K562 (cell line): ENCODE results near the gene FRMD4B. TPM values are rescaled to one million over a fixed set of nuclear protein-coding genes. Genes with fewer than 3 reads are reported as not detected.

ENCODE experiments used
- ATAC-seq: fragments of 200-7000 bp; cut with Tn5 transposase; 3 replicates; pipeline ENCODE4 v1.9.1; 2020; ENCODE audit warnings: moderate library complexity
- BruUV-seq: library from RNA; stranded (reverse); fragments of 400-500 nt; replicated peaks from 2 replicates; lab custom pipeline; 2021; lab: Mats Ljungman, UMichigan
- CTCF ChIA-PET: fragments of 300-600 bp; formaldehyde crosslinking; extraction: SDS; loops from one replicate; lab custom pipeline; 2021; ENCODE audit warnings: low intra/inter-chr PET ratio; lab: Yijun Ruan, JAX
- POLR2A ChIA-PET: fragments of 300-600, 350-650 bp; sonication (Branson Sonifier 250); formaldehyde crosslinking; extraction: SDS; loops from one replicate; lab custom pipeline; 2021; ENCODE audit warnings: antibody characterized with exemption, inconsistent platforms; lab: Yijun Ruan, JAX
- DNase-seq, 4 experiments: peaks; one replicate each; pipeline versions ENCODE4 v3.0.0 to v3.0.0-alpha.2; 2011 to 2018; ENCODE audit warnings: low spot score in 3 of 4, mixed read lengths in 3 of 4; ENCODE audit errors: extremely low read depth in 1 of 4
- FAIRE-seq: peaks from 2 replicates; lab custom pipeline; 2011; peaks lifted over from hg19 to GRCh38; lab: Jason Lieb, UNC
- H2AFZ ChIP-seq: 2 replicates; pipeline ENCODE4 v1.6.0; 2011; ENCODE audit warnings: low read depth, low read length, control low read depth, inconsistent platforms
- H3K27ac ChIP-seq: fragments of 200-600 bp; 3 replicates; pipeline ENCODE4 v1.8.0; 2011; ENCODE audit warnings: low read depth, mild to moderate bottlenecking, control low read depth, inconsistent platforms, low read length, moderate library complexity, mixed read lengths; ENCODE audit errors: extremely low read depth
- H3K27me3 ChIP-seq, 2 experiments: fragments of 300-600 bp in 1 of 2; 2 replicates in 1 of 2; 3 replicates in 1 of 2; pipeline versions ENCODE4 v1.6.0 to v1.8.0; 2011; ENCODE audit warnings: inconsistent platforms in 2 of 2, low read length in 2 of 2, mild to moderate bottlenecking in 1 of 2, mixed read lengths in 1 of 2, moderate library complexity in 1 of 2; ENCODE audit not compliant: control insufficient read depth in 2 of 2, insufficient read depth in 2 of 2
- H3K36me3 ChIP-seq: fragments of 300-600 bp; 3 replicates; pipeline ENCODE4 v1.8.0; 2011; ENCODE audit warnings: mild to moderate bottlenecking, low read length, inconsistent platforms; ENCODE audit not compliant: control insufficient read depth, insufficient read depth
- H3K4me1 ChIP-seq, 2 experiments: fragments of 200-600 bp in 1 of 2; replicated peaks in 1 of 2; 2 replicates in 1 of 2; 3 replicates in 1 of 2; pipeline versions ENCODE4 v1.5.1 to v1.8.0; 2011; ENCODE audit warnings: inconsistent platforms in 2 of 2, low read length in 2 of 2, mild to moderate bottlenecking in 1 of 2, mixed read lengths in 1 of 2, moderate library complexity in 1 of 2; ENCODE audit not compliant: control insufficient read depth in 2 of 2, insufficient read depth in 2 of 2
- H3K4me2 ChIP-seq: 2 replicates; pipeline ENCODE4 v1.6.1; 2011; ENCODE audit warnings: low read length, control low read depth, inconsistent platforms, mixed read lengths; ENCODE audit not compliant: insufficient read depth
- H3K4me3 ChIP-seq: fragments of 200-600 bp; sonication (generic), shearing (Covaris generic); 2 replicates; pipeline ENCODE4 v1.5.1; 2016; ENCODE audit warnings: control low read depth, inconsistent platforms
- H3K79me2 ChIP-seq: fragments of 200-600 bp; 3 replicates; pipeline ENCODE4 v1.8.0; 2011; ENCODE audit warnings: low read length, inconsistent platforms; ENCODE audit not compliant: control insufficient read depth, insufficient read depth
- H3K9ac ChIP-seq, 2 experiments: 2 replicates each; pipeline versions ENCODE4 v1.6.0 to v1.6.1; 2011; ENCODE audit warnings: low read depth in 2 of 2, low read length in 2 of 2, control low read depth in 1 of 2, inconsistent platforms in 1 of 2, mild to moderate bottlenecking in 1 of 2, mixed read lengths in 1 of 2; ENCODE audit not compliant: insufficient read depth in 1 of 2
- H3K9me1 ChIP-seq: one replicate; pipeline ENCODE4 v1.6.0; 2011; ENCODE audit warnings: inconsistent platforms, mild to moderate bottlenecking, low read length, moderate library complexity; ENCODE audit not compliant: control insufficient read depth, insufficient read depth
- H3K9me3 ChIP-seq: replicated peaks from 2 replicates; pipeline ENCODE4 v1.5.1; 2011; ENCODE audit warnings: low read depth, low read length, inconsistent platforms; ENCODE audit not compliant: control insufficient read depth, insufficient read depth
- H4K20me1 ChIP-seq: replicated peaks from 2 replicates; pipeline ENCODE4 v1.6.1; 2011; ENCODE audit warnings: low read length, inconsistent platforms, mixed read lengths; ENCODE audit not compliant: control insufficient read depth, insufficient read depth
- ATF4 ChIP-seq: fragments of 450-650 bp; formaldehyde crosslinking; IDR thresholded peaks from 2 replicates; pipeline ENCODE4 v1.4.0; 2022; ENCODE audit warnings: mild to moderate bottlenecking, moderate library complexity
- ESRRA ChIP-seq: fragments of 450-650 bp; IDR thresholded peaks from 2 replicates; pipeline ENCODE4 v1.6.1; 2014; ENCODE audit warnings: low read depth, mild to moderate bottlenecking, moderate library complexity, borderline replicate concordance
- NFIC ChIP-seq: fragments of 450-650 bp; IDR thresholded peaks from 2 replicates; pipeline ENCODE4 v1.6.1; 2017; ENCODE audit warnings: mild to moderate bottlenecking, inconsistent platforms
- PTRF ChIP-seq: fragments of 450-650 bp; IDR thresholded peaks from 2 replicates; pipeline ENCODE4 v1.6.1; 2016; ENCODE audit warnings: mild to moderate bottlenecking, missing genetic modification characterization, missing compliant biosample characterization
- SAP30 ChIP-seq: fragments of 200-600 bp; sonication (generic); IDR thresholded peaks from 2 replicates; pipeline ENCODE4 v1.6.1; 2012; ENCODE audit warnings: borderline replicate concordance, low read depth, mild to moderate bottlenecking, moderate library complexity, low read length, control low read depth, inconsistent platforms; ENCODE audit not compliant: insufficient read depth, poor library complexity, severe bottlenecking
- SETDB1 ChIP-seq: IDR thresholded peaks from one replicate; pipeline ENCODE4 v1.6.1; 2012; ENCODE audit warnings: low read length, control low read depth, inconsistent platforms
- TCF15 ChIP-seq: fragments of 250-450 bp; sonication (Bioruptor Pico); IDR thresholded peaks from 2 replicates; pipeline ENCODE4 v1.8.0; 2022; ENCODE audit warnings: moderate library complexity, mild to moderate bottlenecking, inconsistent platforms
- ZEB2 ChIP-seq: fragments of 450-650 bp; IDR thresholded peaks from 2 replicates; pipeline ENCODE4 v1.6.1; 2016
- ZNF146 ChIP-seq: IDR thresholded peaks from one replicate; pipeline ENCODE4 v1.6.1; 2018; ENCODE audit warnings: missing compliant biosample characterization; ENCODE audit not compliant: unreplicated experiment
- WGBS: fragments of 100-300 bp; shearing (Covaris generic); methylation state at CpG from one replicate; pipeline ENCODE4 v1.1.6; 2016; ENCODE audit warnings: low coverage, mixed read lengths; ENCODE audit not compliant: insufficient coverage; ENCODE audit errors: missing lambda C conversion rate; 5-methylcytosine and 5-hydroxymethylcytosine counted together
- in situ Hi-C: fragments of 300-500 bp; cut with MboI; formaldehyde crosslinking; loops from 4 replicates; pipeline ENCODE4 v1.15.0; 2018; ENCODE audit warnings: inconsistent platforms, mixed read lengths
- intact Hi-C: fragments of 100-400 bp; cut with micrococcal nuclease; formaldehyde crosslinking; loops from 2 replicates; pipeline ENCODE4 v1.14.2; 2022
- polyA plus RNA-seq, 8 experiments: library from polyadenylated mRNA; depleted of rRNA in 4 of 8; stranded (reverse) in 5 of 8; unstranded in 3 of 8; fragments of >200 nt; fragmentation: Nextera tagmentation in 2 of 8; fragmentation: Illumina TruSeq in 1 of 8; extraction: Ambion mirVana in 2 of 8; extraction: Trizol in 1 of 8; gene quantifications; 2 replicates each; pipeline versions ENCODE4 v1.2.1 to v1.2.3, GENCODE V29; 2011 to 2014; ENCODE audit warnings: inconsistent platforms in 1 of 8, missing spikeins in 1 of 8
- total RNA-seq, 7 experiments: library from RNA; depleted of rRNA in 6 of 7; stranded (reverse); fragments of >200 nt in 6 of 7; fragmentation: Illumina TruSeq in 2 of 7; extraction: Trizol in 2 of 7; gene quantifications; 2 replicates each; pipeline versions ENCODE4 v1.2.1 to v1.2.3, GENCODE V29; 2011 to 2021; ENCODE audit warnings: low replicate concordance in 1 of 7
- TF ChIP-seq, protein P1 (sequence below): fragments of 250-450 bp; sonication (Bioruptor Pico); IDR thresholded peaks from 2 replicates; pipeline ENCODE4 v1.5.0; 2022; ENCODE audit warnings: mild to moderate bottlenecking

FRMD4B gene
- total and polyA plus RNA-seq, 9 of the 15 experiments (the other 6 are each of a cell fraction or from before 2014, with no cell fraction given): 0.03 to 0.09 (median 0.04) TPM; not detected in 3

DNA sequence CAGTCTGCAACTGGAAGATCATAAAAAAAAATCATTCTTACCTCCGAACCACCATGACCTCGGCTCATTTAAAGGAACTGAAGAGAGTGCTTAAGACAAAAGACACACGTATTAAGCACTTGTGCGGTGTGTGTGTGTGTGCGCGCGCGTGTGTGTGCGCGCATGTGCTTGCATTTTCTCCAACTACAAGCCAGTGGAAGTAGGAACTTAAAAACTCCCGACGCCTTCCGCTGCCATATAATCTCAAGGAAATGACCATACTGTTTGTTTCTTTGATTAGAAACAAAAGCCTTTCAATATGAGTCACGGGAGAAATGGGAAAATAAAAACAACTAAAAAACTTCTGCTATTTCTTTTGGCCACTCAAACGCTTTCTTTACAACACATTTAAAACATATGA is 32.4 kb downstream of the FRMD4B start (continued):
- no peak for TF ChIP-seq TCF15 (CRISPR knock-in tag)
- TF ChIP-seq NFIC: no peak
- no peak for TF ChIP-seq ESRRA
- TF ChIP-seq, protein P1, sequence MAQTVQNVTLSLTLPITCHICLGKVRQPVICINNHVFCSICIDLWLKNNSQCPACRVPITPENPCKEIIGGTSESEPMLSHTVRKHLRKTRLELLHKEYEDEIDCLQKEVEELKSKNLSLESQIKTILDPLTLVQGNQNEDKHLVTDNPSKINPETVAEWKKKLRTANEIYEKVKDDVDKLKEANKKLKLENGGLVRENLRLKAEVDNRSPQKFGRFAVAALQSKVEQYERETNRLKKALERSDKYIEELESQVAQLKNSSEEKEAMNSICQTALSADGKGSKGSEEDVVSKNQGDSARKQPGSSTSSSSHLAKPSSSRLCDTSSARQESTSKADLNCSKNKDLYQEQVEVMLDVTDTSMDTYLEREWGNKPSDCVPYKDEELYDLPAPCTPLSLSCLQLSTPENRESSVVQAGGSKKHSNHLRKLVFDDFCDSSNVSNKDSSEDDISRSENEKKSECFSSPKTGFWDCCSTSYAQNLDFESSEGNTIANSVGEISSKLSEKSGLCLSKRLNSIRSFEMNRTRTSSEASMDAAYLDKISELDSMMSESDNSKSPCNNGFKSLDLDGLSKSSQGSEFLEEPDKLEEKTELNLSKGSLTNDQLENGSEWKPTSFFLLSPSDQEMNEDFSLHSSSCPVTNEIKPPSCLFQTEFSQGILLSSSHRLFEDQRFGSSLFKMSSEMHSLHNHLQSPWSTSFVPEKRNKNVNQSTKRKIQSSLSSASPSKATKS (CRISPR knock-in tag): no peak

- 0% methylated on average over 3 of the region's 4 CpGs for WGBS
- no peaks in the 10 kb centered on the region for H4K20me1 ChIP-seq
- H3K9ac ChIP-seq: no peak overlapping the region
- FAIRE-seq: no peak
- no TSS peak for BruUV-seq
- no peak overlapping the region for H2AFZ ChIP-seq
- no peaks in the 10 kb centered on the region for H3K4me1 ChIP-seq
- ATAC-seq: no peak
- TF ChIP-seq ZNF146 (CRISPR knock-in tag) (no peak), PTRF (tag) (no peak), ATF4 (no peak), ZEB2 (no peak), SETDB1 (no peak), SAP30 (no peak)
- TF ChIP-seq, all 486 proteins: peak for 0
- intact Hi-C loops: no loop called here
- no peaks in the 10 kb centered on the region for H3K9me1 ChIP-seq
- no peaks in the 10 kb centered on the region for H3K27me3 ChIP-seq
- ChIA-PET CTCF (no interaction called here), POLR2A (no interaction called here)
- H3K9me3 ChIP-seq: no peaks in the 10 kb centered on the region
- no peak overlapping the region for H3K4me2 ChIP-seq
- no peaks in the 10 kb centered on the region for H3K36me3 ChIP-seq
- in situ Hi-C loops: no loop called here
- H3K4me3 ChIP-seq: no peak overlapping the region
- H3K27ac ChIP-seq: no peak overlapping the region
- DNase-seq: no peak
- H3K79me2 ChIP-seq: no peaks in the 10 kb centered on the region
Measured at GRCh38 chr3:69353088-69353478, 32.8 kb downstream of the FRMD4B start.
